Neural progenitor cell (in vitro differentiated cells): ENCODE measurements around the gene TEX13A. TPM values are rescaled to one million over a fixed set of nuclear protein-coding genes. Genes with fewer than 3 reads are reported as not detected.

Experiments
- DNase-seq: peaks from one replicate; pipeline ENCODE4 v3.0.0-alpha.2; 2016; ENCODE audit warnings: low spot score
- H2AFZ ChIP-seq: fragments of 200-600 bp; sonication (generic); replicated peaks from 2 replicates; pipeline ENCODE4 v1.6.1; 2016; ENCODE audit warnings: antibody characterized with exemption
- H3F3A ChIP-seq: fragments of 200-600 bp; sonication (generic); 2 replicates; pipeline ENCODE4 v1.6.1; 2016; ENCODE audit warnings: antibody characterized with exemption, low read depth
- H3K27ac ChIP-seq: fragments of 200-600 bp; sonication (generic); 2 replicates; pipeline ENCODE4 v1.5.1; 2016; ENCODE audit warnings: mild to moderate bottlenecking
- H3K27me3 ChIP-seq: fragments of 200-600 bp; sonication (generic); 2 replicates; pipeline ENCODE4 v1.6.1; 2016; ENCODE audit warnings: mild to moderate bottlenecking, moderate library complexity
- H3K36me3 ChIP-seq: fragments of 200-600 bp; sonication (generic); 2 replicates; pipeline ENCODE4 v1.5.1; 2016
- H3K4me1 ChIP-seq: fragments of 200-600 bp; sonication (generic); 2 replicates; pipeline ENCODE4 v1.6.1; 2016; ENCODE audit warnings: mixed run types
- H3K4me2 ChIP-seq: fragments of 200-600 bp; sonication (generic); 2 replicates; pipeline ENCODE4 v1.6.1; 2016
- H3K4me3 ChIP-seq: fragments of 200-600 bp; sonication (generic); 2 replicates; pipeline ENCODE4 v1.5.1; 2016
- H3K79me2 ChIP-seq: fragments of 200-600 bp; sonication (generic); 2 replicates; pipeline ENCODE4 v1.6.1; 2016; ENCODE audit warnings: low read depth
- H3K9ac ChIP-seq: fragments of 200-600 bp; sonication (generic); 2 replicates; pipeline ENCODE4 v1.6.1; 2016
- H3K9me3 ChIP-seq: fragments of 200-600 bp; sonication (generic); 2 replicates; pipeline ENCODE4 v1.5.1; 2016; ENCODE audit warnings: low read depth
- H4K20me1 ChIP-seq: fragments of 200-600 bp; sonication (generic); 2 replicates; pipeline ENCODE4 v1.6.1; 2016; ENCODE audit warnings: low read depth
- H3K27ac Mint-ChIP-seq: 3 replicates; pipeline ENCODE4 v1.8.0; 2021; ENCODE audit warnings: mixed read lengths
- H3K27me3 Mint-ChIP-seq: 2 replicates; pipeline ENCODE4 v1.8.0; 2022; ENCODE audit warnings: low read depth, mild to moderate bottlenecking, inconsistent platforms, moderate library complexity, mixed read lengths; ENCODE audit not compliant: insufficient read depth
- H3K36me3 Mint-ChIP-seq: 3 replicates; pipeline ENCODE4 v1.8.0; 2021; ENCODE audit warnings: mixed read lengths
- H3K4me1 Mint-ChIP-seq: 3 replicates; pipeline ENCODE4 v1.8.0; 2021; ENCODE audit warnings: mixed read lengths
- H3K4me3 Mint-ChIP-seq: 3 replicates; pipeline ENCODE4 v1.8.0; 2021; ENCODE audit warnings: mild to moderate bottlenecking, moderate library complexity, mixed read lengths
- H3K9me3 Mint-ChIP-seq: 3 replicates; pipeline ENCODE4 v1.8.0; 2020; ENCODE audit warnings: mixed read lengths
- CTCF ChIP-seq: fragments of 200-600 bp; sonication (generic); IDR thresholded peaks from 2 replicates; pipeline ENCODE4 v1.5.1; 2017; ENCODE audit warnings: antibody characterized with exemption, mild to moderate bottlenecking
- EZH2 ChIP-seq: fragments of 200-600 bp; sonication (generic); IDR thresholded peaks from 2 replicates; pipeline ENCODE4 v1.6.1; 2017; ENCODE audit warnings: antibody characterized with exemption, mild to moderate bottlenecking, moderate library complexity
- EZH2phosphoT487 ChIP-seq: fragments of 200-600 bp; sonication (generic); IDR thresholded peaks from 2 replicates; pipeline ENCODE4 v1.6.1; 2017; ENCODE audit warnings: antibody characterized with exemption
- total RNA-seq: library from RNA; depleted of rRNA; stranded (reverse); fragments of >200 nt; gene quantifications from 2 replicates; pipeline ENCODE4 v1.2.3, GENCODE V29; 2015; ENCODE audit warnings: low replicate concordance

The TEX13A gene
- total RNA-seq, 1 donor from 2014 or later = not detected

GRCh38 chrX:105266456-105266855 is 46.0 kb upstream of the TEX13A start:
- Histone ChIP-seq H3K4me2 (no peak overlapping the region), H2AFZ (no peak overlapping the region), H3K36me3 (no peaks in the 10 kb centered on the region), H3F3A (no peaks in the 10 kb centered on the region), H3K27me3 (no peaks in the 10 kb centered on the region), H3K4me1 (no peaks in the 10 kb centered on the region), H3K27ac (no peak overlapping the region), H3K4me3 (no peak overlapping the region), H3K9ac (no peak overlapping the region), H4K20me1 (no peaks in the 10 kb centered on the region), H3K9me3 (no peaks in the 10 kb centered on the region), H3K79me2 (no peaks in the 10 kb centered on the region)
- DNase-seq = no peak
- TF ChIP-seq EZH2 = no peak
- TF ChIP-seq EZH2phosphoT487 = no peak
- no peak for TF ChIP-seq CTCF
- H3K36me3 Mint-ChIP-seq = no peaks in the 10 kb centered on the region
- H3K4me3 Mint-ChIP-seq = no peak overlapping the region
- no peak overlapping the region for H3K27ac Mint-ChIP-seq
- peaks cover 1% of the 10 kb centered on the region for H3K9me3 Mint-ChIP-seq
- H3K27me3 Mint-ChIP-seq = no peaks in the 10 kb centered on the region
- H3K4me1 Mint-ChIP-seq = peaks cover 12% of the 10 kb centered on the region

- Histone ChIP-seq H3K79me2 (no peaks in the 10 kb centered on the region), H3K4me2 (no peak overlapping the region), H2AFZ (no peak overlapping the region), H3F3A (no peaks in the 10 kb centered on the region), H3K36me3 (no peaks in the 10 kb centered on the region), H3K9me3 (no peaks in the 10 kb centered on the region), H3K27me3 (no peaks in the 10 kb centered on the region), H3K4me3 (no peak overlapping the region), H3K4me1 (no peaks in the 10 kb centered on the region), H4K20me1 (no peaks in the 10 kb centered on the region), H3K9ac (no peak overlapping the region), H3K27ac (no peak overlapping the region)
- H3K9me3 Mint-ChIP-seq = peaks cover 3% of the 10 kb centered on the region
- no peak for DNase-seq
- no peak overlapping the region for H3K27ac Mint-ChIP-seq
- H3K4me3 Mint-ChIP-seq = no peak overlapping the region
- H3K27me3 Mint-ChIP-seq = no peaks in the 10 kb centered on the region
- TF ChIP-seq EZH2phosphoT487 (no peak), CTCF (no peak), EZH2 (no peak)
- peaks cover 12% of the 10 kb centered on the region for H3K4me1 Mint-ChIP-seq
- H3K36me3 Mint-ChIP-seq = no peaks in the 10 kb centered on the region
Measured at GRCh38 chrX:105265093-105265492, 44.6 kb upstream of the TEX13A start.

- no peak overlapping the region for H3K27ac ChIP-seq
- no peak overlapping the region for H2AFZ ChIP-seq
- peaks cover 12% of the 10 kb centered on the region for H3K4me1 Mint-ChIP-seq
- no peaks in the 10 kb centered on the region for H3K27me3 Mint-ChIP-seq
- H3K36me3 ChIP-seq = no peaks in the 10 kb centered on the region
- TF ChIP-seq CTCF = no peak
- TF ChIP-seq EZH2phosphoT487 = no peak
- TF ChIP-seq EZH2 = no peak
- no peaks in the 10 kb centered on the region for H3K79me2 ChIP-seq
- no peaks in the 10 kb centered on the region for H3K4me1 ChIP-seq
- H3K9ac ChIP-seq = no peak overlapping the region
- no peaks in the 10 kb centered on the region for H3F3A ChIP-seq
- H3K27ac Mint-ChIP-seq = peak overlapping the region; percentile 7
- no peak overlapping the region for H3K4me2 ChIP-seq
- H3K4me3 ChIP-seq = no peak overlapping the region
- H3K27me3 ChIP-seq = no peaks in the 10 kb centered on the region
- no peaks in the 10 kb centered on the region for H3K36me3 Mint-ChIP-seq
- no peaks in the 10 kb centered on the region for H3K9me3 ChIP-seq
- no peak overlapping the region for H3K4me3 Mint-ChIP-seq
- no peaks in the 10 kb centered on the region for H4K20me1 ChIP-seq
- H3K9me3 Mint-ChIP-seq = peaks cover 3% of the 10 kb centered on the region
- no peak for DNase-seq
Measured at GRCh38 chrX:105263801-105264200, 43.3 kb upstream of the TEX13A start.

GRCh38 chrX:105263171-105263570 is 42.7 kb upstream of the TEX13A start:
- H3K27ac ChIP-seq = no peak overlapping the region
- no peak overlapping the region for H3K4me3 Mint-ChIP-seq
- no peak overlapping the region for H2AFZ ChIP-seq
- H3K9me3 ChIP-seq = no peaks in the 10 kb centered on the region
- TF ChIP-seq CTCF = no peak
- no peak for TF ChIP-seq EZH2
- H3K9ac ChIP-seq = no peak overlapping the region
- no peak for DNase-seq
- no peaks in the 10 kb centered on the region for H3F3A ChIP-seq
- H3K27ac Mint-ChIP-seq = peak overlapping the region; percentile 7
- no peaks in the 10 kb centered on the region for H4K20me1 ChIP-seq
- no peak overlapping the region for H3K4me3 ChIP-seq
- H3K9me3 Mint-ChIP-seq = peaks cover 3% of the 10 kb centered on the region
- no peaks in the 10 kb centered on the region for H3K36me3 Mint-ChIP-seq
- H3K4me1 Mint-ChIP-seq = peaks cover 12% of the 10 kb centered on the region
- no peaks in the 10 kb centered on the region for H3K4me1 ChIP-seq
- no peaks in the 10 kb centered on the region for H3K79me2 ChIP-seq
- no peaks in the 10 kb centered on the region for H3K27me3 Mint-ChIP-seq
- H3K36me3 ChIP-seq = no peaks in the 10 kb centered on the region
- no peak overlapping the region for H3K4me2 ChIP-seq
- H3K27me3 ChIP-seq = no peaks in the 10 kb centered on the region
